GM12878 (cell line): Measurements from ENCODE around the gene MBOAT1. TPM values are rescaled to one million over a fixed set of nuclear protein-coding genes. Genes with fewer than 3 reads are reported as not detected.

ENCODE experiments used
- ATAC-seq: fragments of 200-7000 bp; cut with Tn5 transposase; 3 replicates; pipeline ENCODE4 v1.9.1; 2020; ENCODE audit warnings: mild to moderate bottlenecking, moderate library complexity
- BruUV-seq: library from RNA; stranded (reverse); fragments of 400-500 nt; replicated peaks from 2 replicates; lab custom pipeline; 2021; lab: Mats Ljungman, UMichigan
- CTCF ChIA-PET: fragments of 300-600 bp; sonication (Branson Sonifier 250); formaldehyde crosslinking; extraction: SDS; loops from one replicate; lab custom pipeline; 2021; ENCODE audit warnings: inconsistent platforms; lab: Yijun Ruan, JAX
- POLR2A ChIA-PET: fragments of 350-600 bp; formaldehyde crosslinking; extraction: SDS; loops from one replicate; lab custom pipeline; 2021; ENCODE audit warnings: inconsistent platforms; lab: Charles Lee
- RAD21 ChIA-PET: fragments of 300-600 bp; sonication (Branson Sonifier 250); formaldehyde crosslinking; loops from one replicate; lab custom pipeline; 2023; ENCODE audit warnings: antibody characterized with exemption; ENCODE audit not compliant: unreplicated experiment; lab: Charles Lee
- SMC1A ChIA-PET: fragments of 300-600 bp; sonication (Branson Sonifier 250); formaldehyde crosslinking; loops from one replicate; lab custom pipeline; 2023; ENCODE audit not compliant: unreplicated experiment, uncharacterized antibody; lab: Charles Lee
- DNase-seq: peaks from one replicate; pipeline ENCODE4 v3.0.0-alpha.2; 2011; ENCODE audit warnings: low read depth, low spot score
- FAIRE-seq: peaks from 3 replicates; lab custom pipeline; 2011; peaks lifted over from hg19 to GRCh38; lab: Jason Lieb, UNC
- H2AFZ ChIP-seq: 2 replicates; pipeline ENCODE4 v1.6.0; 2011; ENCODE audit warnings: low read depth, low read length, control low read depth; ENCODE audit not compliant: control insufficient read depth
- H3K27ac ChIP-seq: 2 replicates; pipeline ENCODE4 v1.5.1; 2011; ENCODE audit warnings: control low read depth; ENCODE audit not compliant: control insufficient read depth, insufficient read depth
- H3K27me3 ChIP-seq, 2 experiments: replicated peaks in 1 of 2; 2 replicates each; pipeline versions ENCODE4 v1.6.0 to v1.6.1; 2011; ENCODE audit warnings: low read length in 1 of 2; ENCODE audit not compliant: control insufficient read depth in 2 of 2, insufficient read depth in 2 of 2
- H3K36me3 ChIP-seq, 2 experiments: 2 replicates each; pipeline ENCODE4 v1.5.1; 2011; ENCODE audit warnings: low read length in 1 of 2; ENCODE audit not compliant: control insufficient read depth in 2 of 2, insufficient read depth in 2 of 2
- H3K4me1 ChIP-seq: 2 replicates; pipeline ENCODE4 v1.6.1; 2011; ENCODE audit warnings: mild to moderate bottlenecking, low read length, moderate library complexity, mixed read lengths; ENCODE audit not compliant: control insufficient read depth, insufficient read depth
- H3K4me2 ChIP-seq: 2 replicates; pipeline ENCODE4 v1.6.0; 2011; ENCODE audit warnings: control low read depth; ENCODE audit not compliant: control insufficient read depth, insufficient read depth
- H3K4me3 ChIP-seq: fragments of 200-600 bp; sonication (generic); 2 replicates; pipeline ENCODE4 v1.5.1; 2016
- H3K79me2 ChIP-seq: 2 replicates; pipeline ENCODE4 v1.6.0; 2011; ENCODE audit warnings: low read length; ENCODE audit not compliant: control insufficient read depth, insufficient read depth
- H3K9ac ChIP-seq: 2 replicates; pipeline ENCODE4 v1.8.0; 2011; ENCODE audit warnings: low read length, control low read depth, mixed read lengths; ENCODE audit not compliant: control insufficient read depth, insufficient read depth
- H3K9me3 ChIP-seq: replicated peaks from 3 replicates; pipeline ENCODE4 v1.5.1; 2011; ENCODE audit warnings: mild to moderate bottlenecking, low read length; ENCODE audit not compliant: control insufficient read depth, insufficient read depth
- H4K20me1 ChIP-seq: 2 replicates; pipeline ENCODE4 v1.6.0; 2011; ENCODE audit not compliant: control insufficient read depth, insufficient read depth
- BACH1 ChIP-seq: fragments of 450-650 bp; IDR thresholded peaks from 2 replicates; pipeline ENCODE4 v1.6.1; 2017; ENCODE audit warnings: mild to moderate bottlenecking, borderline replicate concordance
- CBFB ChIP-seq: IDR thresholded peaks from 2 replicates; pipeline ENCODE4 v1.6.1; 2016; ENCODE audit warnings: antibody characterized with exemption, low read depth
- EED ChIP-seq: sonication (generic); IDR thresholded peaks from 2 replicates; pipeline ENCODE4 v1.6.1; 2016; ENCODE audit warnings: antibody characterized with exemption, low read depth
- IKZF1 ChIP-seq: fragments of 450-650 bp; conservative IDR thresholded peaks from 2 replicates; pipeline ENCODE4 v1.6.1; 2017; ENCODE audit warnings: antibody characterized with exemption, mild to moderate bottlenecking
- IKZF2 ChIP-seq, 2 experiments: fragments of 450-650 bp; IDR thresholded peaks; 2 replicates each; pipeline ENCODE4 v1.6.1; 2017; ENCODE audit warnings: mild to moderate bottlenecking in 2 of 2, moderate library complexity in 2 of 2
- MTA2 ChIP-seq: fragments of 450-650 bp; IDR thresholded peaks from 2 replicates; pipeline ENCODE4 v1.6.1; 2016; ENCODE audit warnings: low read depth, mild to moderate bottlenecking, moderate library complexity
- MTA3 ChIP-seq: IDR thresholded peaks from 2 replicates; pipeline ENCODE4 v1.6.1; 2012; ENCODE audit warnings: low read length, inconsistent platforms, borderline replicate concordance
- PAX8 ChIP-seq: fragments of 450-650 bp; IDR thresholded peaks from 2 replicates; pipeline ENCODE4 v1.6.1; 2017; ENCODE audit warnings: mild to moderate bottlenecking, moderate library complexity
- PML ChIP-seq: IDR thresholded peaks from 2 replicates; pipeline ENCODE4 v1.6.1; 2012; ENCODE audit warnings: low read length, inconsistent platforms
- SREBF1 ChIP-seq: IDR thresholded peaks from 2 replicates; pipeline ENCODE4 v1.6.1; 2012; ENCODE audit warnings: mild to moderate bottlenecking, low read length
- WGBS: methylation state at CpG from one replicate; pipeline ENCODE4 v1.1.6; 2016; ENCODE audit warnings: low lambda C conversion rate; ENCODE audit not compliant: insufficient replicate concordance, insufficient coverage; ENCODE audit errors: missing lambda C conversion rate; 5-methylcytosine and 5-hydroxymethylcytosine counted together
- in situ Hi-C: fragments of 300-500 bp; cut with MboI; formaldehyde crosslinking; loops from 9 replicates; pipeline ENCODE4 v1.14.3; 2018; ENCODE audit warnings: mixed read lengths
- intact Hi-C: fragments of 100-400 bp; cut with micrococcal nuclease; formaldehyde crosslinking; loops from one replicate; pipeline ENCODE4 v1.14.2; 2022; ENCODE audit not compliant: unreplicated experiment
- polyA plus RNA-seq, 11 experiments: library from polyadenylated mRNA; depleted of rRNA in 4 of 11; unstranded in 6 of 11; stranded (reverse) in 5 of 11; fragments of >200 nt; fragmentation: Nextera tagmentation in 4 of 11; fragmentation: Illumina TruSeq in 1 of 11; extraction: Ambion mirVana in 4 of 11; extraction: Trizol in 1 of 11; gene quantifications; 1 replicate in 1 of 11; 2 replicates in 10 of 11; pipeline versions ENCODE4 v1.2.1 to v1.2.3, GENCODE V29; 2011 to 2016; ENCODE audit warnings: inconsistent platforms in 2 of 11, missing spikeins in 2 of 11, low read depth in 1 of 11
- total RNA-seq, 4 experiments: library from RNA; depleted of rRNA in 3 of 4; stranded (reverse); fragments of >200 nt in 3 of 4; fragmentation: Illumina TruSeq in 1 of 4; extraction: Trizol in 1 of 4; gene quantifications; 2 replicates each; pipeline versions ENCODE4 v1.2.1 to v1.2.3, GENCODE V29; 2013 to 2021
- TF ChIP-seq, protein P1 (sequence below): fragments of 450-650 bp; formaldehyde crosslinking; IDR thresholded peaks from 2 replicates; pipeline ENCODE4 v1.4.0; 2022; ENCODE audit warnings: mild to moderate bottlenecking, moderate library complexity
- TF ChIP-seq, protein P2 (sequence below): IDR thresholded peaks from 2 replicates; pipeline ENCODE4 v1.6.1; 2012; ENCODE audit warnings: improper control_type of control experiment, low read depth, low read length; ENCODE audit not compliant: insufficient replicate concordance
- TF ChIP-seq, protein P3 (sequence below): IDR thresholded peaks from 2 replicates; pipeline ENCODE4 v1.6.1; 2011; ENCODE audit warnings: low read depth, mild to moderate bottlenecking, low read length, moderate library complexity, borderline replicate concordance; ENCODE audit errors: extremely low read depth

MBOAT1 gene
- total and polyA plus RNA-seq, 10 of the 15 experiments (the other 5 are each of a cell fraction or from before 2014, with no cell fraction given), result 0.39 to 21.0 (median 11.6) TPM

DNA sequence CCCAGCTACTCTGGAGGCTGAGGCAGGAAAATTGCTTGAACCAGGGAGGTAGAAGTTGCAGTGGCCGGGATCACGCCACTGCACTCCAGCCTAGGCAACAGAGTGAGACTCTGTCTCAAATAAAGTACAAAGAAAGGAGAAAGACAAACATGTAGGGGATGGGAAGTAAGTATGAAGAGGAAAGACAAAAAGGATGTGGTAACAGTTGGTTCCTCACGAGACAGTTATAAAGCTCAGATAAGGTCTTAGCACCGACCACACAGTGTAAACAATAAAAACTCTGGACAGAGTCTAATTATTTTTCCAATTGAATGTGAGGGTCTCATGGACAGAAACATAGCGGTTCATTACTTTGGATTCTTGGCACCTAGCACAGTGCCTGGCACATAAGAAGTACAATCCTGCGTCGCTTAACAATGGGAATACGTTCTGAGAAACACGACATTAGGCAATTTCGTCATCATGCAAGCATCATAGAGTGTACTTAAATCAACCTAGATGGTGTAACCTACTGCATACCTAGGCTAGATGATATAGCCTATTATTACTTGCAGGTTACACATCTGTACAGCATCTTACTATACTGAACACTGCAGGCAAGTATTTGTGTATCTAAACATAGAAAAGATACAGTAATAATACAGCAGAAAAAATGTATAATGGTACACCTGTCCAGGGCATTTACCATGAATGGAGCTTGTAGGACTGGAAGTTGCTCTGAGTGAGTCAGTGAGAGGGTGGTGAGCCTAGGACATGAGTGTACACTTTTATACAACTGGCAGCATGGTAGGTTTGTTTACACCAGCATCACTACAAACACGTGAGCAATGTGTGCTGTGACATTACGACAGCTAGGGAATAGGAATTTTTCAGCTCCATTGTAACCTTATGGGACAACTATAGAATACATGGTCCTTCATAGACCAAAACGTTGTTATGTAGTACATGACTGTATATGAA is 38.2 kb downstream of the MBOAT1 start:
- no peak for FAIRE-seq
- BruUV-seq, result no TSS peak
- ChIA-PET RAD21 (no interaction called here), POLR2A (interaction anchor here (0.7 to 1.5 kb wide), 4 partner anchors 19 to 38 kb away, joined by 3 to 4 read pairs (median 3); partner anchors contain the start of gene MBOAT1), SMC1A (interaction anchor here (1.4 to 3.3 kb wide), 3 partner anchors 8 to 48 kb away, joined by 4 to 16 read pairs (median 4); no protein-coding TSS in a partner anchor), CTCF (interaction anchor here (0.9 to 1.4 kb wide), 3 partner anchors 10 to 47 kb away, joined by 3 read pairs; no protein-coding TSS in a partner anchor)
- 68% methylated on average over 13 of the region's 13 CpGs for WGBS
- in situ Hi-C loops (no loop called here), intact Hi-C loops (no loop called here)
- Histone ChIP-seq H3K9me3 (no peaks in the 10 kb centered on the region), H3K9ac (no peak overlapping the region), H3K79me2 (no peaks in the 10 kb centered on the region; the same call in 1 of the 2 replicates), H2AFZ (peak overlapping the region; percentile 45), H3K4me1 (peaks cover 11% of the 10 kb centered on the region), H4K20me1 (no peaks in the 10 kb centered on the region), H3K27me3 (no peaks in the 10 kb centered on the region), H3K27ac (peak overlapping the region; percentile 50), H3K4me3 (no peak overlapping the region), H3K36me3 (peaks cover 0 to 4% of the 10 kb centered on the region in 2 experiments; a peak in 2 of 4 replicates), H3K4me2 (peak overlapping the region; percentile 34; the same call in 1 of the 2 replicates)
- ATAC-seq, result peak; percentile 64
- no peak for DNase-seq
- TF ChIP-seq BACH1 (no peak), PML (no peak), MTA3 (no peak), PAX8 (no peak), SREBF1 (no peak), IKZF2 (IDR thresholded peaks at IDR 0.05) (no peak), EED (no peak), CBFB (no peak), IKZF1 (no peak), MTA2 (no peak)
- TF ChIP-seq, protein P1, sequence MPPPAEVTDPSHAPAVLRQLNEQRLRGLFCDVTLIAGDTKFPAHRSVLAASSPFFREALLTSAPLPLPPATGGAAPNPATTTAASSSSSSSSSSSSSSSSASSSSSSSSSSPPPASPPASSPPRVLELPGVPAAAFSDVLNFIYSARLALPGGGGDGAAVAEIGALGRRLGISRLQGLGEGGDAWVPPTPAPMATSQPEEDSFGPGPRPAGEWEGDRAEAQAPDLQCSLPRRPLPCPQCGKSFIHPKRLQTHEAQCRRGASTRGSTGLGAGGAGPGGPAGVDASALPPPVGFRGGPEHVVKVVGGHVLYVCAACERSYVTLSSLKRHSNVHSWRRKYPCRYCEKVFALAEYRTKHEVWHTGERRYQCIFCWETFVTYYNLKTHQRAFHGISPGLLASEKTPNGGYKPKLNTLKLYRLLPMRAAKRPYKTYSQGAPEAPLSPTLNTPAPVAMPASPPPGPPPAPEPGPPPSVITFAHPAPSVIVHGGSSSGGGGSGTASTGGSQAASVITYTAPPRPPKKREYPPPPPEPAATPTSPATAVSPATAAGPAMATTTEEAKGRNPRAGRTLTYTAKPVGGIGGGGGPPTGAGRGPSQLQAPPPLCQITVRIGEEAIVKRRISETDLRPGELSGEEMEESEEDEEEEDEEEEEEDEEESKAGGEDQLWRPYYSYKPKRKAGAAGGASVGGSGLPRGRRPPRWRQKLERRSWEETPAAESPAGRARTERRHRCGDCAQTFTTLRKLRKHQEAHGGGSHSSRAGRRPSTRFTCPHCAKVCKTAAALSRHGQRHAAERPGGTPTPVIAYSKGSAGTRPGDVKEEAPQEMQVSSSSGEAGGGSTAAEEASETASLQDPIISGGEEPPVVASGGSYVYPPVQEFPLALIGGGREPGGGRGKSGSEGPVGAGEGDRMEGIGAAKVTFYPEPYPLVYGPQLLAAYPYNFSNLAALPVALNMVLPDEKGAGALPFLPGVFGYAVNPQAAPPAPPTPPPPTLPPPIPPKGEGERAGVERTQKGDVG (CRISPR knock-in tag), result no peak
- TF ChIP-seq, protein P2, sequence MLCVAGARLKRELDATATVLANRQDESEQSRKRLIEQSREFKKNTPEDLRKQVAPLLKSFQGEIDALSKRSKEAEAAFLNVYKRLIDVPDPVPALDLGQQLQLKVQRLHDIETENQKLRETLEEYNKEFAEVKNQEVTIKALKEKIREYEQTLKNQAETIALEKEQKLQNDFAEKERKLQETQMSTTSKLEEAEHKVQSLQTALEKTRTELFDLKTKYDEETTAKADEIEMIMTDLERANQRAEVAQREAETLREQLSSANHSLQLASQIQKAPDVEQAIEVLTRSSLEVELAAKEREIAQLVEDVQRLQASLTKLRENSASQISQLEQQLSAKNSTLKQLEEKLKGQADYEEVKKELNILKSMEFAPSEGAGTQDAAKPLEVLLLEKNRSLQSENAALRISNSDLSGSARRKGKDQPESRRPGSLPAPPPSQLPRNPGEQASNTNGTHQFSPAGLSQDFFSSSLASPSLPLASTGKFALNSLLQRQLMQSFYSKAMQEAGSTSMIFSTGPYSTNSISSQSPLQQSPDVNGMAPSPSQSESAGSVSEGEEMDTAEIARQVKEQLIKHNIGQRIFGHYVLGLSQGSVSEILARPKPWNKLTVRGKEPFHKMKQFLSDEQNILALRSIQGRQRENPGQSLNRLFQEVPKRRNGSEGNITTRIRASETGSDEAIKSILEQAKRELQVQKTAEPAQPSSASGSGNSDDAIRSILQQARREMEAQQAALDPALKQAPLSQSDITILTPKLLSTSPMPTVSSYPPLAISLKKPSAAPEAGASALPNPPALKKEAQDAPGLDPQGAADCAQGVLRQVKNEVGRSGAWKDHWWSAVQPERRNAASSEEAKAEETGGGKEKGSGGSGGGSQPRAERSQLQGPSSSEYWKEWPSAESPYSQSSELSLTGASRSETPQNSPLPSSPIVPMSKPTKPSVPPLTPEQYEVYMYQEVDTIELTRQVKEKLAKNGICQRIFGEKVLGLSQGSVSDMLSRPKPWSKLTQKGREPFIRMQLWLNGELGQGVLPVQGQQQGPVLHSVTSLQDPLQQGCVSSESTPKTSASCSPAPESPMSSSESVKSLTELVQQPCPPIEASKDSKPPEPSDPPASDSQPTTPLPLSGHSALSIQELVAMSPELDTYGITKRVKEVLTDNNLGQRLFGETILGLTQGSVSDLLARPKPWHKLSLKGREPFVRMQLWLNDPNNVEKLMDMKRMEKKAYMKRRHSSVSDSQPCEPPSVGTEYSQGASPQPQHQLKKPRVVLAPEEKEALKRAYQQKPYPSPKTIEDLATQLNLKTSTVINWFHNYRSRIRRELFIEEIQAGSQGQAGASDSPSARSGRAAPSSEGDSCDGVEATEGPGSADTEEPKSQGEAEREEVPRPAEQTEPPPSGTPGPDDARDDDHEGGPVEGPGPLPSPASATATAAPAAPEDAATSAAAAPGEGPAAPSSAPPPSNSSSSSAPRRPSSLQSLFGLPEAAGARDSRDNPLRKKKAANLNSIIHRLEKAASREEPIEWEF, result no peak
- TF ChIP-seq, protein P3, sequence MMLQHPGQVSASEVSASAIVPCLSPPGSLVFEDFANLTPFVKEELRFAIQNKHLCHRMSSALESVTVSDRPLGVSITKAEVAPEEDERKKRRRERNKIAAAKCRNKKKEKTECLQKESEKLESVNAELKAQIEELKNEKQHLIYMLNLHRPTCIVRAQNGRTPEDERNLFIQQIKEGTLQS, result no peak
